H1 (cell line): ENCODE data around the gene NR4A3. TPM values are rescaled to one million over a fixed set of nuclear protein-coding genes. Genes with fewer than 3 reads are reported as not detected.

Experiments used
- CTCF ChIA-PET: fragments of 300-600 bp; sonication (Branson Sonifier 250); formaldehyde crosslinking; loops from one replicate; lab custom pipeline; 2021; ENCODE audit not compliant: partially characterized antibody; lab: Charles Lee
- POLR2A ChIA-PET: fragments of 300-600 bp; sonication (Branson Sonifier 250); formaldehyde crosslinking; loops from one replicate; lab custom pipeline; 2021; ENCODE audit warnings: inconsistent platforms; ENCODE audit not compliant: partially characterized antibody; lab: Charles Lee
- DNase-seq, 2 experiments: peaks; one replicate each; pipeline versions ENCODE4 v3.0.0 to v3.0.0-alpha.2; 2010 to 2022; ENCODE audit warnings: low spot score in 2 of 2, low read depth in 1 of 2, mixed read lengths in 1 of 2
- FAIRE-seq: peaks from 2 replicates; lab custom pipeline; 2011; peaks lifted over from hg19 to GRCh38; lab: Jason Lieb, UNC
- H2AFZ ChIP-seq: 2 replicates; pipeline ENCODE4 v1.8.1; 2012; ENCODE audit warnings: low read length, inconsistent platforms
- H2AK5ac ChIP-seq: 2 replicates; pipeline ENCODE4 v1.6.1; 2013; ENCODE audit warnings: low read depth, low read length
- H2BK120ac ChIP-seq: replicated peaks from 2 replicates; pipeline ENCODE3; 2013; ENCODE audit warnings: low read depth, low read length, inconsistent platforms
- H2BK12ac ChIP-seq: 2 replicates; pipeline ENCODE4 v1.6.1; 2013; ENCODE audit warnings: low read depth, low read length
- H2BK15ac ChIP-seq: 2 replicates; pipeline ENCODE4 v1.6.1; 2013; ENCODE audit warnings: low read length
- H2BK20ac ChIP-seq: 2 replicates; pipeline ENCODE4 v1.6.1; 2013; ENCODE audit warnings: low read length
- H2BK5ac ChIP-seq: 2 replicates; pipeline ENCODE4 v1.6.1; 2013; ENCODE audit warnings: low read depth, low read length
- H3K14ac ChIP-seq: 2 replicates; pipeline ENCODE4 v1.6.1; 2013; ENCODE audit warnings: inconsistent platforms; ENCODE audit not compliant: insufficient read length
- H3K18ac ChIP-seq: 2 replicates; pipeline ENCODE4 v1.6.1; 2013; ENCODE audit warnings: low read length; ENCODE audit errors: extremely low read depth
- H3K23ac ChIP-seq: 2 replicates; pipeline ENCODE4 v1.6.1; 2013; ENCODE audit warnings: inconsistent platforms; ENCODE audit not compliant: insufficient read length
- H3K23me2 ChIP-seq: 2 replicates; pipeline ENCODE4 v1.6.1; 2013; ENCODE audit warnings: low read depth, low read length
- H3K27ac ChIP-seq: 2 replicates; pipeline ENCODE4 v1.6.1; 2011; ENCODE audit warnings: low read depth, low read length, inconsistent platforms
- H3K27me3 ChIP-seq, 4 experiments: replicated peaks in 1 of 4; 1 replicate in 1 of 4; 2 replicates in 3 of 4; pipeline versions ENCODE4 v1.6.1 to v1.8.1; 2011 to 2013; ENCODE audit warnings: low read length in 3 of 4, mild to moderate bottlenecking in 3 of 4, inconsistent platforms in 2 of 4, mixed read lengths in 2 of 4, moderate library complexity in 1 of 4; ENCODE audit not compliant: control insufficient read depth in 3 of 4, insufficient read depth in 3 of 4; ENCODE audit errors: extremely low read depth in 1 of 4
- H3K36me3 ChIP-seq, 4 experiments: 2 replicates each; pipeline versions ENCODE4 v1.6.1 to v1.8.1; 2011 to 2013; ENCODE audit warnings: mild to moderate bottlenecking in 4 of 4, low read length in 3 of 4, moderate library complexity in 2 of 4, control low read depth in 1 of 4, inconsistent platforms in 1 of 4; ENCODE audit not compliant: insufficient read depth in 4 of 4, control insufficient read depth in 2 of 4
- H3K4ac ChIP-seq: replicated peaks from 2 replicates; pipeline ENCODE3; 2013; ENCODE audit warnings: low read length, low read depth, mixed read lengths, inconsistent platforms; ENCODE audit not compliant: insufficient read length
- H3K4me1 ChIP-seq, 4 experiments: replicated peaks in 1 of 4; 1 replicate in 1 of 4; 2 replicates in 3 of 4; pipeline versions ENCODE4 v1.6.1 to v1.8.1; 2011 to 2013; ENCODE audit warnings: low read length in 3 of 4, inconsistent platforms in 2 of 4, mixed read lengths in 1 of 4; ENCODE audit not compliant: insufficient read depth in 4 of 4, control insufficient read depth in 3 of 4
- H3K4me2 ChIP-seq, 2 experiments: 2 replicates each; pipeline versions ENCODE4 v1.6.1 to v1.8.1; 2011 to 2013; ENCODE audit warnings: low read depth in 2 of 2, low read length in 2 of 2, control low read depth in 1 of 2, inconsistent platforms in 1 of 2, mild to moderate bottlenecking in 1 of 2; ENCODE audit not compliant: insufficient read depth in 1 of 2
- H3K4me3 ChIP-seq, 4 experiments: fragments of 200-600, 300-600 bp in 1 of 4; sonication (generic), shearing (Covaris generic), sonication (Bioruptor Twin) in 1 of 4; 2 replicates each; pipeline versions ENCODE4 v1.5.1 to v1.8.1; 2011 to 2016; ENCODE audit warnings: low read length in 4 of 4, low read depth in 3 of 4, control low read depth in 2 of 4, inconsistent platforms in 2 of 4, mild to moderate bottlenecking in 2 of 4, mixed read lengths in 1 of 4, moderate library complexity in 1 of 4; ENCODE audit not compliant: insufficient read depth in 2 of 4; ENCODE audit errors: extremely low read depth in 1 of 4
- H3K56ac ChIP-seq: replicated peaks from 2 replicates; pipeline ENCODE3; 2013; ENCODE audit warnings: low read depth, mild to moderate bottlenecking, mixed read lengths, low read length, inconsistent platforms; ENCODE audit not compliant: insufficient read length
- H3K79me1 ChIP-seq: 2 replicates; pipeline ENCODE4 v1.6.1; 2013; ENCODE audit warnings: low read depth, low read length, control low read depth
- H3K79me2 ChIP-seq, 2 experiments: 2 replicates each; pipeline versions ENCODE4 v1.6.1 to v1.8.1; 2012 to 2013; ENCODE audit warnings: low read length in 2 of 2, mild to moderate bottlenecking in 2 of 2, inconsistent platforms in 1 of 2; ENCODE audit not compliant: insufficient read depth in 2 of 2, control insufficient read depth in 1 of 2
- H3K9ac ChIP-seq, 4 experiments: replicated peaks in 1 of 4; 1 replicate in 1 of 4; 2 replicates in 3 of 4; pipeline versions ENCODE4 v1.6.1 to v1.8.1; 2011 to 2013; ENCODE audit warnings: low read depth in 3 of 4, low read length in 3 of 4, control low read depth in 2 of 4, mild to moderate bottlenecking in 2 of 4, moderate library complexity in 2 of 4, inconsistent platforms in 1 of 4; ENCODE audit errors: extremely low read depth in 1 of 4
- H3K9me3 ChIP-seq, 2 experiments: 2 replicates each; pipeline versions ENCODE4 v1.6.1 to v1.8.1; 2012 to 2013; ENCODE audit warnings: mild to moderate bottlenecking in 2 of 2, moderate library complexity in 2 of 2, control low read depth in 1 of 2, inconsistent platforms in 1 of 2, low read depth in 1 of 2, low read length in 1 of 2, mixed read lengths in 1 of 2; ENCODE audit not compliant: insufficient read depth in 2 of 2
- H4K20me1 ChIP-seq, 2 experiments: replicated peaks in 1 of 2; 2 replicates each; pipeline versions ENCODE3 to v1.8.1; 2011 to 2013; ENCODE audit warnings: inconsistent platforms in 2 of 2, low read length in 2 of 2, mild to moderate bottlenecking in 1 of 2; ENCODE audit not compliant: insufficient read depth in 2 of 2, control insufficient read depth in 1 of 2
- H4K5ac ChIP-seq: 2 replicates; pipeline ENCODE4 v1.6.1; 2013; ENCODE audit warnings: low read length, low read depth, mixed read lengths, inconsistent platforms; ENCODE audit not compliant: insufficient read length
- H4K8ac ChIP-seq: 2 replicates; pipeline ENCODE4 v1.8.0; 2013; ENCODE audit warnings: mild to moderate bottlenecking, moderate library complexity, low read length, inconsistent platforms; ENCODE audit not compliant: insufficient read depth; ENCODE audit errors: extremely low read depth
- H4K91ac ChIP-seq: replicated peaks from 2 replicates; pipeline ENCODE3; 2013; ENCODE audit warnings: low read length, mixed read lengths, inconsistent platforms; ENCODE audit not compliant: insufficient read length
- RFX5 ChIP-seq: IDR thresholded peaks from 2 replicates; pipeline ENCODE4 v1.6.1; 2011; ENCODE audit warnings: low read depth, low read length, improper control_type of control experiment, borderline replicate concordance
- SP2 ChIP-seq: IDR thresholded peaks from 2 replicates; pipeline ENCODE4 v1.6.1; 2012; ENCODE audit warnings: mild to moderate bottlenecking, low read length, inconsistent platforms
- WGBS, 2 experiments: shearing (Covaris generic) in 1 of 2; methylation state at CpG; one replicate each; pipeline versions ENCODE4 v1.1.6 to v1.1.7; 2013 to 2015; ENCODE audit warnings: low lambda C conversion rate in 2 of 2, mixed read lengths in 2 of 2, inconsistent platforms in 1 of 2, low coverage in 1 of 2, missing lambda C conversion rate in 1 of 2; ENCODE audit not compliant: insufficient replicate concordance in 2 of 2, insufficient coverage in 1 of 2, insufficient read length in 1 of 2; ENCODE audit errors: extremely low coverage in 1 of 2, missing lambda C conversion rate in 1 of 2; 5-methylcytosine and 5-hydroxymethylcytosine counted together
- polyA plus RNA-seq, 7 experiments: library from polyadenylated mRNA; depleted of rRNA in 3 of 7; stranded (reverse) in 5 of 7; unstranded in 2 of 7; fragments of >200 nt in 5 of 7; fragments of 200-250 nt in 2 of 7; gene quantifications; 1 replicate in 5 of 7; 2 replicates in 1 of 7; 4 replicates in 1 of 7; pipeline versions ENCODE4 v1.2.1 to v1.2.3, GENCODE V29; 2011 to 2013; ENCODE audit warnings: missing spikeins in 2 of 7, mixed read lengths in 2 of 7
- total RNA-seq: library from RNA; stranded (reverse); fragmentation: NEBNext Ultra II Directional; extraction: Animal tissue kit (Norgen Biotek cat#: 25700); gene quantifications from 2 replicates; pipeline ENCODE4 v1.2.1, GENCODE V29; 2021

Gene NR4A3
- total and polyA plus RNA-seq, 2 of the 8 experiments (the other 6 are each of a cell fraction or from before 2014, with no cell fraction given) = 0.05 to 0.30 TPM

DNA sequence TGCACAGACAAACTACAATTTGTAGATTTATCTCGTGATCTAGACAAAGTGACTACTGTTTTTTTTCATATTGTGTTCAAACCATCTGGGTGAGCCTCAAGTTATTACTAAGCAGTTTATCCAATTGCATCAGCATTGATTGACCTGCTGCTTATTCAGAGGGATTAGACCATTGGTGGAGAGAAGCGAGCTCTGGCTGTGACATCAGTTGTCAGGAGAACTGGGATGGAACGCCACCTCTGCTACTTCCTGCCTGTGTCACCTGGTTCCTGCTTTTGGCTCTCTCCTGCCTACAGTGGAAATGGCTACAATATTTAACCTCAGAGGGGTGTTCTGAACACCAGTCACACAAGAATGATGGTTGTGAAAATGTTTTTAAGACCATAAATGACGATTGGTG, 12.1 kb downstream of the NR4A3 start:
- Histone ChIP-seq H2AFZ (no peak overlapping the region), H3K18ac (no peak overlapping the region), H4K5ac (no peak overlapping the region), H3K27me3 (peaks cover 11 to 25% (median 19%) of the 10 kb centered on the region in 4 experiments), H3K9ac (no peak overlapping the region), H3K36me3 (peaks cover 0 to under 1% (median 0%) of the 10 kb centered on the region in 4 experiments; a peak in 1 of 8 replicates), H3K23me2 (peaks cover 3% of the 10 kb centered on the region), H3K4me2 (no peak overlapping the region), H3K4ac (no peak overlapping the region)
- POLR2A ChIA-PET = interaction anchor here (1.0 to 1.8 kb wide), 2 partner anchors 9 to 15 kb away, joined by 4 to 6 read pairs; no protein-coding TSS in a partner anchor
- CTCF ChIA-PET = interaction anchor here (0.6 to 4.3 kb wide), 2 partner anchors 9 to 12 kb away, joined by 3 to 11 read pairs; partner anchors contain the start of gene NR4A3
- WGBS, 2 experiments = 88% methylated on average over 4 of the region's 4 CpGs; no CpG with 5 or more reads in 1 of the 2 experiments
- TF ChIP-seq RFX5 (peak; percentile 77), SP2 (no peak)
- TF ChIP-seq, all 59 proteins: peak for 1
- no peak overlapping the region for H2BK5ac ChIP-seq
- H4K91ac ChIP-seq = no peak overlapping the region
- H2AK5ac ChIP-seq = no peak overlapping the region
- no peak overlapping the region for H3K27ac ChIP-seq
- no peak overlapping the region for H3K56ac ChIP-seq
- peaks cover 0 to 6% (median 3%) of the 10 kb centered on the region in 4 experiments; a peak in 3 of 7 replicates for H3K4me1 ChIP-seq
- H3K14ac ChIP-seq = no peak overlapping the region
- FAIRE-seq (no peak), DNase-seq (peak in 1 of 2 experiments; percentile 17)
- no peak overlapping the region for H3K4me3 ChIP-seq
- H3K9me3 ChIP-seq = no peaks in the 10 kb centered on the region
- H4K8ac ChIP-seq = no peak overlapping the region
- H3K79me1 ChIP-seq = no peaks in the 10 kb centered on the region
- no peak overlapping the region for H2BK120ac ChIP-seq
- no peaks in the 10 kb centered on the region for H3K79me2 ChIP-seq
- H3K23ac ChIP-seq = no peak overlapping the region
- H2BK12ac ChIP-seq = no peak overlapping the region
- no peak overlapping the region for H2BK15ac ChIP-seq
- H4K20me1 ChIP-seq = peaks cover 0 to 6% of the 10 kb centered on the region in 2 experiments
- H2BK20ac ChIP-seq = no peak overlapping the region
